H9 (cell line): ENCODE measurements around the gene MAN1B1. TPM values are rescaled to one million over a fixed set of nuclear protein-coding genes. Genes with fewer than 3 reads are reported as not detected.

ENCODE experiments used
- DNase-seq: peaks from one replicate; pipeline ENCODE4 v3.0.0-alpha.2; 2017
- H2AFZ ChIP-seq: one replicate; pipeline ENCODE4 v1.6.1; 2013; ENCODE audit warnings: mild to moderate bottlenecking, low read length, control low read depth, moderate library complexity
- H2AK5ac ChIP-seq: 2 replicates; pipeline ENCODE4 v1.6.1; 2013; ENCODE audit warnings: low read length, control low read depth, mixed read lengths; ENCODE audit not compliant: insufficient read length
- H2BK120ac ChIP-seq: one replicate; pipeline ENCODE4 v1.6.1; 2013; ENCODE audit warnings: low read depth, mild to moderate bottlenecking, low read length, control low read depth, inconsistent platforms; ENCODE audit not compliant: poor library complexity, severe bottlenecking
- H2BK12ac ChIP-seq: 2 replicates; pipeline ENCODE4 v1.6.1; 2013; ENCODE audit warnings: low read length, control low read depth, mixed read lengths, low read depth; ENCODE audit not compliant: insufficient read length
- H2BK15ac ChIP-seq: 2 replicates; pipeline ENCODE4 v1.6.1; 2013; ENCODE audit warnings: low read depth, low read length, control low read depth
- H2BK20ac ChIP-seq: one replicate; pipeline ENCODE4 v1.6.1; 2013; ENCODE audit warnings: low read depth, mild to moderate bottlenecking, low read length, control low read depth, inconsistent platforms; ENCODE audit not compliant: poor library complexity, severe bottlenecking
- H2BK5ac ChIP-seq: 2 replicates; pipeline ENCODE4 v1.6.1; 2013; ENCODE audit warnings: low read length, control low read depth, mixed read lengths; ENCODE audit not compliant: insufficient read length
- H3K14ac ChIP-seq: 2 replicates; pipeline ENCODE4 v1.6.1; 2013; ENCODE audit warnings: low read length, control low read depth; ENCODE audit not compliant: insufficient read depth
- H3K18ac ChIP-seq: 2 replicates; pipeline ENCODE4 v1.6.1; 2013; ENCODE audit warnings: low read depth, mild to moderate bottlenecking, mixed read lengths, low read length, control low read depth; ENCODE audit not compliant: insufficient read length
- H3K23ac ChIP-seq: 2 replicates; pipeline ENCODE4 v1.6.1; 2013; ENCODE audit warnings: low read length, control low read depth, mixed read lengths, low read depth; ENCODE audit not compliant: insufficient read length
- H3K23me2 ChIP-seq: 2 replicates; pipeline ENCODE4 v1.6.1; 2013; ENCODE audit warnings: low read depth, mild to moderate bottlenecking, mixed read lengths, low read length, control low read depth; ENCODE audit not compliant: insufficient read length, poor library complexity, severe bottlenecking
- H3K27ac ChIP-seq: 2 replicates; pipeline ENCODE4 v1.5.1; 2013; ENCODE audit warnings: low read length, control low read depth, mixed read lengths, low read depth; ENCODE audit not compliant: insufficient read length
- H3K27me3 ChIP-seq: 2 replicates; pipeline ENCODE4 v1.6.1; 2013; ENCODE audit warnings: low read length, control low read depth, inconsistent platforms; ENCODE audit not compliant: insufficient read depth
- H3K4ac ChIP-seq: 2 replicates; pipeline ENCODE4 v1.6.1; 2013; ENCODE audit warnings: low read depth, mild to moderate bottlenecking, control low read depth, inconsistent platforms, low read length, moderate library complexity
- H3K4me1 ChIP-seq: 2 replicates; pipeline ENCODE4 v1.6.1; 2013; ENCODE audit warnings: low read length, control low read depth, inconsistent platforms; ENCODE audit not compliant: insufficient read depth
- H3K4me2 ChIP-seq: 2 replicates; pipeline ENCODE4 v1.6.1; 2013; ENCODE audit warnings: low read length, control low read depth, mixed read lengths; ENCODE audit not compliant: insufficient read length, insufficient read depth
- H3K56ac ChIP-seq: 2 replicates; pipeline ENCODE4 v1.6.1; 2013; ENCODE audit warnings: low read depth, mild to moderate bottlenecking, mixed read lengths, low read length, control low read depth; ENCODE audit not compliant: insufficient read length
- H3K79me1 ChIP-seq: 2 replicates; pipeline ENCODE4 v1.6.1; 2013; ENCODE audit warnings: low read depth, mild to moderate bottlenecking, moderate library complexity, low read length, control low read depth, inconsistent platforms; ENCODE audit not compliant: insufficient read depth, poor library complexity, severe bottlenecking
- H3K79me2 ChIP-seq: 2 replicates; pipeline ENCODE4 v1.6.1; 2013; ENCODE audit warnings: low read length, control low read depth, inconsistent platforms; ENCODE audit not compliant: insufficient read depth
- H3K9ac ChIP-seq: 2 replicates; pipeline ENCODE4 v1.6.1; 2013; ENCODE audit warnings: low read length, control low read depth, mixed read lengths; ENCODE audit not compliant: insufficient read length; ENCODE audit errors: extremely low read depth
- H3K9me3 ChIP-seq: one replicate; pipeline ENCODE4 v1.6.1; 2013; ENCODE audit warnings: low read depth, low read length, inconsistent platforms; ENCODE audit not compliant: control insufficient read depth
- H3T11ph ChIP-seq: one replicate; pipeline ENCODE4 v1.6.1; 2013; ENCODE audit warnings: mild to moderate bottlenecking, low read length, control low read depth, inconsistent platforms
- H4K20me1 ChIP-seq: one replicate; pipeline ENCODE4 v1.6.1; 2013; ENCODE audit not compliant: control insufficient read depth, insufficient read length, insufficient read depth
- H4K5ac ChIP-seq: 2 replicates; pipeline ENCODE4 v1.6.1; 2013; ENCODE audit warnings: low read depth, mild to moderate bottlenecking, mixed read lengths, low read length, control low read depth; ENCODE audit not compliant: insufficient read length
- H4K8ac ChIP-seq: replicated peaks from 2 replicates; pipeline ENCODE4 v1.6.1; 2013; ENCODE audit warnings: low read length, control low read depth, mixed read lengths, low read depth; ENCODE audit not compliant: insufficient read length
- H4K91ac ChIP-seq: 2 replicates; pipeline ENCODE4 v1.6.1; 2013; ENCODE audit warnings: low read depth, mild to moderate bottlenecking, moderate library complexity, mixed read lengths, low read length, control low read depth; ENCODE audit not compliant: insufficient read length
- H3K27ac Mint-ChIP-seq, 3 experiments: 2 replicates in 2 of 3; 3 replicates in 1 of 3; pipeline ENCODE4 v1.8.0; 2020 to 2021; ENCODE audit warnings: mixed read lengths in 3 of 3, mild to moderate bottlenecking in 1 of 3, moderate library complexity in 1 of 3
- H3K27me3 Mint-ChIP-seq: 2 replicates; pipeline ENCODE4 v1.8.0; 2021; ENCODE audit warnings: low read depth, mild to moderate bottlenecking, moderate library complexity, mixed read lengths
- H3K36me3 Mint-ChIP-seq, 3 experiments: 2 replicates in 2 of 3; 3 replicates in 1 of 3; pipeline ENCODE4 v1.8.0; 2020 to 2021; ENCODE audit warnings: low read depth in 3 of 3, mixed read lengths in 3 of 3; ENCODE audit not compliant: insufficient read depth in 1 of 3
- H3K4me1 Mint-ChIP-seq, 2 experiments: 2 replicates each; pipeline ENCODE4 v1.8.0; 2020; ENCODE audit warnings: mixed read lengths in 2 of 2
- H3K4me3 Mint-ChIP-seq, 2 experiments: 2 replicates in 1 of 2; 3 replicates in 1 of 2; pipeline ENCODE4 v1.8.0; 2020 to 2021; ENCODE audit warnings: mild to moderate bottlenecking in 2 of 2, mixed read lengths in 2 of 2, moderate library complexity in 1 of 2
- H3K9me3 Mint-ChIP-seq, 2 experiments: 2 replicates in 1 of 2; 3 replicates in 1 of 2; pipeline ENCODE4 v1.8.0; 2020; ENCODE audit warnings: mild to moderate bottlenecking in 2 of 2, mixed read lengths in 2 of 2, moderate library complexity in 1 of 2
- WGBS: extraction: QIAGEN DNeasy Blood & Tissue Kit; methylation state at CpG from one replicate; pipeline ENCODE4 v1.1.7; 2013; ENCODE audit warnings: missing lambda C conversion rate, low lambda C conversion rate, mixed read lengths; ENCODE audit not compliant: insufficient read length; ENCODE audit errors: extremely low coverage; 5-methylcytosine and 5-hydroxymethylcytosine counted together
- total RNA-seq: library from RNA; stranded (reverse); gene quantifications from 2 replicates; pipeline ENCODE4 v1.2.1, GENCODE V29; 2021
- TF ChIP-seq, protein P1 (sequence below): fragments of 200-600 bp; sonication (generic); conservative IDR thresholded peaks from 3 replicates; pipeline ENCODE4 v1.8.0; 2021; ENCODE audit warnings: antibody characterized with exemption, mild to moderate bottlenecking

The MAN1B1 gene
- total RNA-seq, 1 experiment from 2014 or later: 34.9 TPM

DNA sequence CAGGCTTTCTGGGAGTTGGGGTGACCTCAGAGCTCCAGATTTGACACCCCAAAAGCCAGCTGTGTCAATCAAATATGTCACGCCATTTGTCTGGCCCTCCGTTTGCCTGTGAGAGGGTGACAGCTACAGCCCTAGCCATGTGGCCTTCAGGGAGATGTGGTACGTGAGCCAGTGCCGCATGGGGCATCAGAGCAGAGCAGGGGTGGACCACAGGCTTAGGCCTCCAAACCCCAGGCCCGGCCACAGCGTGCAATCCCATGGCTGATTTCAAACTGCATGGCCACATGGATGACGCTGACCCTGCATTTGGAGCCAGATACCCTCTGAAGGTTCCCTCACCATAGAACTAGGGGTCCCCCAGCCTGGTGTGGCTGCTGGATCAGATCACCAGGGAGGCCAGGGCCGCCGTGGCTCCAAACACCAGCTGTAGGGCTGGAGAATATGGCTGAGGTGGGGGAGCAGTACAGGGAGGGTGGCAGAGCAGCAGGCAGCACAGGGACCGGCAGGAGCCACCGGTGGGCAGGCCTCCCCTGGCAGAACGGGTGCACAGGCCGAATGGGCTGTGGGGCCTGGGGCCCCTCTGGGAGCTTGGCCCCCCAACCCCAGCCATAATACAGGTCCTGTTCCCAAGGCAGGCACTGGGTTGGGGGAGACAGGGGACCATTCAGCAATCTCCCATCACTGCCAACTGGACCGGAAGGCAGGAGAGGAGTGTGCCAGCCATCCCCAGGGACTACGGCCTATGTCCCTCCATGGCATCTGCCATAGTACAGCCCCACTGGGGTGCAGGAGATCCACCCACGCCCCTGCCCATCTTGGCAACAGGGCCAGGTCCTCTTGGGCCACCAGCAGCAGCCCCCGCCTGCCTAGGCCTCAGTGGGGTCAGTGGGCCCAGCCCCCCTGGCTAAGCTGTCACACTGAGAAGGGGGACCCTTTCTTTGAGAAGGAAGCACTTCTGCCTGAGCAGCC, 18.0 kb upstream of the MAN1B1 start:
- Histone ChIP-seq H3K18ac (no peak overlapping the region), H3K23ac (no peak overlapping the region), H3T11ph (no peak overlapping the region), H3K27ac (no peak overlapping the region), H3K23me2 (no peaks in the 10 kb centered on the region), H3K4me2 (peak overlapping the region; percentile 35), H2BK120ac (no peak overlapping the region), H3K9ac (no peak overlapping the region), H2AK5ac (no peak overlapping the region), H3K4ac (no peak overlapping the region), H3K79me2 (no peaks in the 10 kb centered on the region), H4K91ac (no peak overlapping the region), H3K4me1 (peaks cover 5% of the 10 kb centered on the region; the same call in 1 of the 2 replicates), H3K79me1 (no peaks in the 10 kb centered on the region), H4K5ac (no peak overlapping the region), H3K56ac (no peak overlapping the region), H2BK20ac (no peak overlapping the region), H2BK15ac (no peak overlapping the region), H3K27me3 (no peaks in the 10 kb centered on the region), H4K20me1 (peaks cover 4% of the 10 kb centered on the region), H2AFZ (no peak overlapping the region), H3K14ac (no peak overlapping the region), H4K8ac (no peak overlapping the region), H2BK12ac (no peak overlapping the region), H2BK5ac (no peak overlapping the region), H3K9me3 (no peaks in the 10 kb centered on the region)
- TF ChIP-seq, protein P1, sequence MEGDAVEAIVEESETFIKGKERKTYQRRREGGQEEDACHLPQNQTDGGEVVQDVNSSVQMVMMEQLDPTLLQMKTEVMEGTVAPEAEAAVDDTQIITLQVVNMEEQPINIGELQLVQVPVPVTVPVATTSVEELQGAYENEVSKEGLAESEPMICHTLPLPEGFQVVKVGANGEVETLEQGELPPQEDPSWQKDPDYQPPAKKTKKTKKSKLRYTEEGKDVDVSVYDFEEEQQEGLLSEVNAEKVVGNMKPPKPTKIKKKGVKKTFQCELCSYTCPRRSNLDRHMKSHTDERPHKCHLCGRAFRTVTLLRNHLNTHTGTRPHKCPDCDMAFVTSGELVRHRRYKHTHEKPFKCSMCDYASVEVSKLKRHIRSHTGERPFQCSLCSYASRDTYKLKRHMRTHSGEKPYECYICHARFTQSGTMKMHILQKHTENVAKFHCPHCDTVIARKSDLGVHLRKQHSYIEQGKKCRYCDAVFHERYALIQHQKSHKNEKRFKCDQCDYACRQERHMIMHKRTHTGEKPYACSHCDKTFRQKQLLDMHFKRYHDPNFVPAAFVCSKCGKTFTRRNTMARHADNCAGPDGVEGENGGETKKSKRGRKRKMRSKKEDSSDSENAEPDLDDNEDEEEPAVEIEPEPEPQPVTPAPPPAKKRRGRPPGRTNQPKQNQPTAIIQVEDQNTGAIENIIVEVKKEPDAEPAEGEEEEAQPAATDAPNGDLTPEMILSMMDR: no peak
- WGBS: no CpG with 5 or more reads among the region's 17 CpGs
- Mint-ChIP-seq H3K9me3 (no peaks in the 10 kb centered on the region), H3K4me1 (peaks cover 13 to 25% of the 10 kb centered on the region in 2 experiments), H3K27me3 (peaks cover 3% of the 10 kb centered on the region; the same call in 1 of the 2 replicates), H3K36me3 (peaks cover 0 to 5% (median 4%) of the 10 kb centered on the region in 3 experiments; a peak in 4 of 7 replicates), H3K4me3 (peak overlapping the region; percentile 58 to 75), H3K27ac (no peak overlapping the region)
- DNase-seq: no peak
